RWPE2 (cell line): Measurements from ENCODE around the gene FAM199X.
A peak's percentile ranks its signal among the peaks of the same experiment; 100 is the strongest.

Source experiments
- ATAC-seq: fragments of 200-7000 bp; cut with Tn5 transposase; 3 replicates; pipeline ENCODE4 v1.9.1; 2021; ENCODE audit warnings: low read depth
- DNase-seq: peaks from one replicate; pipeline ENCODE4 v3.0.0-alpha.2; 2020; ENCODE audit warnings: low spot score
- H3K27ac ChIP-seq: fragments of 450-650 bp; 2 replicates; pipeline ENCODE4 v1.5.1; 2017; ENCODE audit warnings: mild to moderate bottlenecking; ENCODE audit not compliant: poor library complexity, severe bottlenecking
- H3K27me3 ChIP-seq: fragments of 250-450 bp; sonication (Bioruptor Pico); 2 replicates; pipeline ENCODE4 v1.5.1; 2021; ENCODE audit warnings: mild to moderate bottlenecking, moderate library complexity; ENCODE audit not compliant: insufficient read depth, poor library complexity, severe bottlenecking
- H3K36me3 ChIP-seq: fragments of 250-450 bp; sonication (Bioruptor Pico); 2 replicates; pipeline ENCODE4 v1.5.1; 2020; ENCODE audit warnings: low read depth, mild to moderate bottlenecking, moderate library complexity
- H3K4me1 ChIP-seq: fragments of 250-450 bp; sonication (Bioruptor Pico); 2 replicates; pipeline ENCODE4 v1.5.1; 2021; ENCODE audit warnings: mild to moderate bottlenecking, moderate library complexity; ENCODE audit not compliant: insufficient read depth, poor library complexity, severe bottlenecking
- H3K4me3 ChIP-seq: fragments of 250-450 bp; sonication (Bioruptor Pico); 2 replicates; pipeline ENCODE4 v1.5.1; 2021; ENCODE audit warnings: mild to moderate bottlenecking, moderate library complexity; ENCODE audit not compliant: severe bottlenecking
- H3K9me3 ChIP-seq: fragments of 250-450 bp; sonication (Bioruptor Pico); 2 replicates; pipeline ENCODE4 v1.5.1; 2021; ENCODE audit warnings: mild to moderate bottlenecking, moderate library complexity; ENCODE audit not compliant: severe bottlenecking
- CTCF ChIP-seq: fragments of 450-650 bp; IDR thresholded peaks from one replicate; pipeline ENCODE4 v1.5.1; 2017; ENCODE audit warnings: mild to moderate bottlenecking, moderate library complexity; ENCODE audit not compliant: poor library complexity, severe bottlenecking

FAM199X gene

DNA sequence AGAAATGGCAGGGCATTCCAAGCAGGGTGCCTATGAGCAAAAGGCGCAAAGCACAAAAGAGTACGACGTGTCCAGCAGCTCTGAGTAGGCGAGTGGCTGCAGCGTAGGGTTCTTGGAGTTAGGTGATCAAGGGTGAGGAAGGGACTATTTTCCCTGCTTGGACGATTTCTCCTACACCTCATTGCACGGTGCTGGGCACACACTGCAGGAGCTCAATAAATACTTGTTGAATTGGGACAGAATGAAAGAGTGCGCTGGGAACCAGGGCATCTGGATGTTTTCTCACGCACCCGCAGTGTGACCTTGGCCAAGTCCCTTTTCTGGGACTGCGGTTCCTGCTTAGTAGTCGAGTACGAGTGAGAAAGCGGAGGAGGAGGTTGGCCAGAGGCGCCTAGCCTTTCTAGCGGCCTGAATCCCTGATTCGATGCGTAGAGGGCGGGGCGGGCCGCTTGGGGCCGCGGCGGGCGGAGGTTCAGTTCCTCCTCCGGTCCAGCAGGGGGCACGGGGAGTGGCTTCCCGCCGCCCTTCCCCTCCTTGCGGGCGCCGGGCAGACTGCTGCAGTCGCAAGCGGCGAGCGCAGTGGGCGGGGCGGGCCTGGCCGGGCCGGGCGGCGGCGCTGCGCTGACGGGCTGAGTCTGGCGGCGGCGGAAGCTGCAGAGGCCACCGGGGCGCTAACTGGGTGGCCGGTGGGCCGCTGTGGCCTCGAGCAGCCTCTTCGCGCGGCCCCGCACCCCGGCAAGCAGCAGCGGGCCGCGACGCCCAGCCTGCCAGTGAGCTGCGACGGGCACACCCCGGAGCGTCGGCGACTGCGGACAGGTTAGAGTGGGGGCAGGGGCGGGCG lies at the start of gene FAM199X:
Gene FAM199X (plus strand): TSS at position 560 of the 841 bp plus-strand sequence. CDS start 333 bp downstream, outside the sequence.
- Histone ChIP-seq H3K36me3 (no peaks in the 10 kb centered on the region), H3K4me3 (peak within 1 kb of the TSS; percentile 99), H3K4me1 (no peaks in the 10 kb centered on the region), H3K27ac (peak within 1 kb of the TSS; percentile 41), H3K9me3 (no peaks in the 10 kb centered on the region), H3K27me3 (no peaks in the 10 kb centered on the region)
- TF ChIP-seq CTCF = peak; percentile 56
- peak; percentile 91 for ATAC-seq
- peak; percentile 75 for DNase-seq

- H3K4me1 ChIP-seq = no peaks in the 10 kb centered on the region
- no peaks in the 10 kb centered on the region for H3K27me3 ChIP-seq
- ATAC-seq (no peak), DNase-seq (no peak)
- no peak overlapping the region for H3K27ac ChIP-seq
- no peak for TF ChIP-seq CTCF
- H3K4me3 ChIP-seq = no peak overlapping the region
- no peaks in the 10 kb centered on the region for H3K36me3 ChIP-seq
- no peaks in the 10 kb centered on the region for H3K9me3 ChIP-seq
Measured at GRCh38 chrX:104117759-104118158, 48.5 kb upstream of the FAM199X start.

GRCh38 chrX:104118765-104119164 lies 47.5 kb upstream of the FAM199X start:
- ATAC-seq (no peak), DNase-seq (no peak)
- Histone ChIP-seq H3K36me3 (no peaks in the 10 kb centered on the region), H3K4me3 (no peak overlapping the region), H3K4me1 (no peaks in the 10 kb centered on the region), H3K27me3 (no peaks in the 10 kb centered on the region), H3K9me3 (no peaks in the 10 kb centered on the region), H3K27ac (no peak overlapping the region)
- no peak for TF ChIP-seq CTCF

DNA sequence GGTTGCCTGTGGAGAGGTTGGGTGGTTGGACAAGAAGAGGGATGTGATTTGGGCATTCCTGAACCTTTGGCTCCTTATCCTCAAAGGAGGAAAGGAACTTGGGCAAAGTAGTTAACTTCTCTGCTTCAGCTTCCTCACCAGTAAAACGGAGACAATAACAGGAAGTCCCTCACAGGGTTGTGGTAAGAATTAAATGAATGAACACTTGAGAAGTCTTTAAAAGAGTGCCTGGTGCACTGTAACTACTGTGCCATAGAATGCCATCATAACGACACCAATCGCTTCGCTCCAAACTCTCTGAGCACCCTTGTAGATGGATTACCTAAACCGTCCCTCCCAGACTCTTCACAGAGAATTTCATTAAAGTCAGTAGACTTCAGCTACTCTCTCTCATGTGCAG lies 43.4 kb upstream of the FAM199X start:
- no peak for TF ChIP-seq CTCF
- H3K36me3 ChIP-seq = no peaks in the 10 kb centered on the region
- H3K4me1 ChIP-seq = no peaks in the 10 kb centered on the region
- H3K4me3 ChIP-seq = no peak overlapping the region
- DNase-seq (no peak), ATAC-seq (no peak)
- H3K9me3 ChIP-seq = no peaks in the 10 kb centered on the region
- no peaks in the 10 kb centered on the region for H3K27me3 ChIP-seq
- H3K27ac ChIP-seq = no peak overlapping the region

DNA sequence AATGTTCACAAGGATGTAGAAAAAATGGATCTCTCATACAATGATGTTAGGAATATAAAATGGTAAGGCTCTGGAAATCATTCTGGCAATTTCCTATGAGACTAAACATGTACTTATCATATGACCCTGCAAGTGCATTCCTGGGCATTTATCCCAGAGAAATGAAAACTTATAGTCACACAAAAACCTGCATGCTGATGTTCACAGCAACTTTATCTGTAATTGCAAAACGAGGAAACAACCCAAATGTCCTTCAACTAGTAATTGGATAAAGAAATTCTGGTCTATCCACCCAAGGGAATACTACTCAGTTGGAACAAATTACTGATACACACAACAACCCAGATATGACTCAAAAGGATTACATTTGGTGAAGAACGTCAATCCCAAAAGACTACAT lies 39.4 kb upstream of the FAM199X start:
- DNase-seq (no peak), ATAC-seq (no peak)
- Histone ChIP-seq H3K36me3 (no peaks in the 10 kb centered on the region), H3K27ac (no peak overlapping the region), H3K27me3 (no peaks in the 10 kb centered on the region), H3K4me1 (no peaks in the 10 kb centered on the region), H3K4me3 (no peak overlapping the region), H3K9me3 (no peaks in the 10 kb centered on the region)
- no peak for TF ChIP-seq CTCF
